Fibroblast of lung (primary cell): ENCODE measurements around the gene ACLY.

Source experiments
- CTCF ChIP-seq, 2 donors: IDR thresholded peaks in 1 of 2; conservative IDR thresholded peaks in 1 of 2; 1 replicate in 1 of 2; 2 replicates in 1 of 2; pipeline ENCODE4 v1.5.1; 2011 to 2012; ENCODE audit warnings: low read length in 2 of 2, control low read depth in 1 of 2, inconsistent platforms in 1 of 2, low read depth in 1 of 2, mild to moderate bottlenecking in 1 of 2
- EZH2 ChIP-seq: IDR thresholded peaks from 2 replicates; pipeline ENCODE4 v1.5.1; 2012; ENCODE audit warnings: low read length, control low read depth, mild to moderate bottlenecking; ENCODE audit errors: missing control alignments

- TF ChIP-seq CTCF (conservative IDR thresholded peaks at IDR 0.05 in 1 of 2, IDR thresholded peaks at IDR 0.05 in 1 of 2; ENCODE audit: low read depth in 1 of 2, low read length in 2 of 2): no peak
- TF ChIP-seq EZH2: no peak
These were observed 23.9 kb downstream of the ACLY start for GRCh38 chr17:41894791-41895331.
